ENCODE measurements around the gene CCDC63.

The CCDC63 gene

DNA sequence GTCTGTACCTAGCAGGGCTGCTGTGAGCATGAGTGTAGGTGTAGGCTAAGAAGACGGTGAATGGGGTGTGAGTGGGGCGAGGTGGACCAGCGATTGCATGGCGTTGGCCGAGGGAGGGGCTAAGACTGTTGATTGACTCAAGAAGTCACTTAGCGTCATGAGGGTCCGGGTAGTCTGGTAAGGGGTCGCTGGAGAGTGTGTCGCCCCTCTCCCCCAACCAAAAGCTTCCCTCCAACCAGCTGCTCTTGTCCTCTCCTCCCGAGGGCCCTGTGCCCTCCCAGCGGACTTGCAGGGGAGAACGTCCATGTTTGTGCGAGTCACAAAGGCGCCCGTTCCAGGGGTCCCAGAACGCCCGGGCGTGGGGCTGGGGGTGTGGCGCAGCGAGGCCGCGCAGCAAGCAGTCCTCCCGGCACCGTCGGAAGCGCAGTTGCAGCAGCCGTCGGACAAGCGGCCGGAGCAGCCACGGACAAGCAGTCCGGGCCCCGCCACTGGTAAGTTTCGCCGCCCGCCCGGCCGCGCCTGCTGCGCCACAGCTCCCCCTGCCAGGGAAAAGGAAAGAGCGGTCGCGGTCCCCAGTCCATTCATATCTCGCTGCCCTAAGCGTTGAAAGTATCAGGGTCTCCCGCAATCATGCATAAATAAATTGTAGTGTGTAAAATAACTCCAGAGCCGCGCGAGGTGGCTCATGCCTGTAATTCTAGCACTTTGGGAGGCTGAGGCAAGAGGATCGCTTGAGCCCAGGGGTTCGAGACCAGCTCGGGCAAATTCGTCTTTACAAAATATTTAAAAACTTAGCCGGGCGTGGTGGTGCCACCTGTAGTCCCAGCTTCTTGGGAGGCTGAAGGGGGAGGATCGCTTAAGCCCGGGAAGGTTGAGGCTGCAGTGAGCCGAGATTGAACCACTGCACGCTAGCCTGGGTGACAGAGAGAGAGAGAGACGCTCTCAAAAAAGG is at the start of gene CCDC63:
CCDC63 (plus strand) TSS at position 373 of the 952 bp plus-strand sequence. CDS start 5,968 bp downstream, outside the sequence.
- DNase-seq = no peak

DNA sequence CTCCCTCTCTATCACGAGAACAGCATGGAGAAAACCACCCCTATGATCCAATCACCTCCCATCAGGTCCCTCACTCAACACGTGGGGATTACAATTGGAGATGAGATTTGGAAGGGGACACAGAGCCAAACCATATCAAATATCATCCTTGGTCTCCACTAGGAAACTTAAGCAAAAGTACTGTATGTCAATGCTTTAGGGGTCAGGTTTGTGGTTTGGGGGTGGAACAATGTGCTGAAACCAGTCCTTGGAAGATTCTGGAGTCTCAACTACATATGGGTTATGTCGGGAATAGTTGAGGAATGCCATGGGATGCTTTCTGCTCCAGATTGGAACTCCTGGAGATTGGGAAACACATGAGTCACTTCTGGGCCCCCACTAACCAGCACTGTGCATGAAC is 48.3 kb upstream of the CCDC63 start:
- DNase-seq = no peak

DNA sequence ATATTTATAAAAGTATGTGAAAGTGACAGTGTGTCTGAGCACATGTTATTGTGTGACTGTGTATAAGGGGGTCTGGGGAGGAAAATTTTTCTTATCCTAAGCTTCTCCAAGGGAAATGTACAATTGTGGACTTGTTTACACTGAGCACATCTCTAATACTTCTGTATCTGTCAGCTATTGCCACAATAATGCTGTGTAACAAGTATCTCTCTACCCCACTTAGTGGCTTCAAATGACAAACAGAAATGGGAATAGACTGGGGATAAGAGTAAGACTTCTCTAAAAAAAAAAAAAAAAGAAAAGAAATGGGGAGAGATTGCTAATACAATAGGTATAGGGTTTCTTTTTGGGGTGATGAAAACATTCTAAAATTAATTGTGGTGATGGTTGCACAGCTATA is 44.3 kb upstream of the CCDC63 start:
- DNase-seq = no peak

DNA sequence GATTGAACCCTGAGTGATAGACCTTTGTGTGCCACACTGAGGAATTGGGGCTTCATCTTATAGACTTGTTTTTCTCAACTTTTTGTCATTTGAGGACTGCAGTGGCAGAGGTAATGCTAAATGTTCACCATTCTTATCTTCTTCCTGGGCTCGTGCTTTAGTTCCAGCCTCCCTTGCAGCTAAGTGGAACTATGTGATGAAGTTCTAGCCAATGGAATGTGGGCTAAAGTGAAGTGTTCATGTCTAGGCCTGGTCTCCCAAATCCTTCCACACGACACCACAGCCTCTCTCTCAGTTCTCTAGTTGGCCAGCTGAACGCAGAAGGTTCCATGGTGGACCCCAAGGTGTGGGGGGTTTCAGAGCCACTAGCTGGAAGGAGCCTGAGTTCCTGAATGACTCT is 42.4 kb upstream of the CCDC63 start:
- DNase-seq = no peak

DNA sequence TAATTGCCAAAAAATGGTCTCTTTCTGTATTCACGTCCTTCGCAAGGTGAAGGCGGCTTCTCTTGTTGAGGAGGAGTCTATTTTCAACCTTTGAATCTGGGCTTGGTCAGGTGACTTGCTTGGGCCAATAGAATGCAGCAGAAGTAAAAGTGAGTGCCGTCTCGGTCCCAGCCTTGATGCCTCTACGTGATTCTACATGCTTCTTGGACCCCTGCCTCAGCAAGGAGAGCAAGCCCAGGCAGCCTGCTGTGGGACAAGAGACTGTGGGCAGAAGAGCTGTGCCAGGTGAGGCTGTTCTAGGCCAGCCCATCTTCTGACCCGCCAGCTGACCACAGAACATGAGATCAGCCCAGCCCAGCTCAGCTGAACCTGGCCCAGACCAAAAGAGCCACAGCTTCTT is 39.1 kb upstream of the CCDC63 start:
- no peak for DNase-seq

DNA sequence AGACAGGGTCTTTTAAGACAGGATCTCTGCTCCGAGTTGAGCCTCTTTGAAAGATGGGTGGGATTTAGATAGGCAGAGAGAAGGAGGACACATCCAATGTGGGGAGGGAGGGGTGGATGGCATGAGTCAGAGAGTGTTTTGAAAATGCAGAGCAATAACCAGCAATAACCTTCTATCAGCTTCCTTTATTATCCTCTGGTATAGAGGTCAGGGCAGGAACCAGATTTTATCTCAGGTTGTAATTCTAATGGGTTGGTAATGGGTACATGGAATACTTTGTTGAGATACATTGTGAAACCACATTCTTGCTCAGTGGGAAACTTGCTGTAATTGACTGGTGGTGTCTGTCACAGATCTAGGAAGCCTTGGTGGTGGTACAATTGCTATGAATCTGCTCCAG is 37.6 kb upstream of the CCDC63 start:
- DNase-seq = no peak

DNA sequence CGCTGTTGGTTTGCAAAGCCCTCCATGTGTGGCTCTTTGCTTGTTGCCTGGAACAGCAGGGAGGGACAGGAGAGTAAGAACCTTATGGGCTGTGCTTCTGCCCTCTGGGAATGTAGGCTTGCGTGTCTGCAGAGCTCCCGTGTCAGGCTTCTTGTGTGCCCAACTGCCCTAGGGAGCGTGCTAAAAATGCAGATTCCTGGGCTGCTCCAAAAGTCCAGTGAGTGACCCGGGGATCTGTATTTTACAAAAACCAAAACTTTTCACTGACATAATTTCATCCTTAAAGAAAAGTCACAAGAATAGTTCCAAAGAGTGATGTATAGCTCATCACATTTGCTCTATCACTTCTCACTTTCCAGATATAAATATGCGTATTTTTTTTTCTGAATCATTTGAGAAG is 34.8 kb upstream of the CCDC63 start:
- no peak for DNase-seq

DNA sequence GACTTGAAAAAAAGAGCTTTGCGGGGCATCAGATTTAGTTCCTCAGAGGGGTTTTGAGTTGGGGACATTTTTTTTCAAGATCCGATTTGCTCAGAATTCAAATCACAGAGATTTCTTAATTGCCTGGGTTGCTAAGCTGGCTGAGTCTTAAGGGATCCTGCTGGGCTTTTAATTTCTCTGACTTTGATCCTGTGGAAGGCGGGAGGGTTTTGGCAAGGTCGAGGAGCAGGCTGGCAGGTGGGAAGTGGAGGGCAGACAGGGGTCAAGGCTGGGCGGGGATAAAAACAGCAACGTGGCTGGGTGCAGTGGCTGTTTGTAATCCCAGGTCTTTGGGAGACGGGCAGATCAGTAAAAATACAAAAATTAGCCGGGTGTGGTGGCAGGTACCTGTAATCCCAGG is 33.5 kb upstream of the CCDC63 start:
- DNase-seq = peak; percentile 23

DNA sequence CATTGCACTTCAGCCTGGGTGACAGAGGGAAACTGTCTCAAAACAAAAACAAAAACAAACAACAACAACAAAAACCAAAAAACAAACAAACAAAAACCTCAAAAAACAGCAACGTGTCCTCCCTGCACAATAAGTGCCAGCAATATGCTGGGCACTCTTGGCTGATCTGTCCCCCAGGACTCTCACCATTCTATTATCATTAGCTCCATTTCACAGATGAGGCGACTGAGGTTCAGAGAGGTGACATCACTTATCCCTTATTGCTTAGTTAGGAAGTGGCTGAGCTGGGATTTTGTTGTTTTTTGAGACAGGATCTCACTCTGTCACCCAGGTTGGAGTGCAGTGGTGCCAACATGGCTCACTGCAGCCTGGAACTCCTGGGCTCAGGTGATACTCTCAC is 33.0 kb upstream of the CCDC63 start:
- no peak for DNase-seq

DNA sequence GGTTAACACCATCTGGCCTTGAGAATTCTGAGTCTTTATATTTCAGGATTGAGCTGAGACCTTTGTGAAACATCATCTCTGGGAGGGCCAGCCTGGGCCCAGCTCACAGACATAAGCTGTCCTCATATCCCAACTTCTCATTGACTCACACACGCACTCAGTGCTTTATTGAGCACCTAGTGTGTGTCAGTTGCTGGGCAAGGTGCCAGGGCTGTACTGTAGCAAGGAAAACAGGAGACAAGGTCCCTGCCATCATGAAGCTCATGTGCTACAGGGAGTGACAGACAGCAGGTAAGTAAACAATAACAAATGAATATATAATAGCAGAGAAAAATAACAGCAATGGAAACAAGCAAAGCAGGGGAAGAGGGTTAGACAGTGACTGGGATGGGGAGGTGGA is 30.5 kb upstream of the CCDC63 start:
- no peak for DNase-seq

DNA sequence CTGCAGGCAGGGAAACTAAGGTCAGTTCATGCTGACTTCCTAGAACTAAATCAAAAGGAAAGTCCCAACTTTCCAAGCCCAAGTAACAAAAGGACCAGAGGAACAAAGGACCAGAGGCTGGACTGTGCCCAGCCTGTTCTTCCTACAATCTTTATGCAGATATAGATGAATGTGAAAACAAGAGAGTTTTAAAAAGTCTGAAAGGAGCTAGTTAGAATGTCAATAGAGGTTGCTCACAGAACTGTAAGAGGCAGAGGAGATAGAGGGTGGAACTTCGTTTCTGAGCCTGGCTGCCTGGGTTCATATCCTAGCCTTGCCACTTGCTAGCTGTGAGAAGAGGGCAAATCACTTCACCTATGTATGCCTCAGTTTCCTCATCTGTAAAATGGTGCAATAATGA is 30.0 kb upstream of the CCDC63 start:
- no peak for DNase-seq

DNA sequence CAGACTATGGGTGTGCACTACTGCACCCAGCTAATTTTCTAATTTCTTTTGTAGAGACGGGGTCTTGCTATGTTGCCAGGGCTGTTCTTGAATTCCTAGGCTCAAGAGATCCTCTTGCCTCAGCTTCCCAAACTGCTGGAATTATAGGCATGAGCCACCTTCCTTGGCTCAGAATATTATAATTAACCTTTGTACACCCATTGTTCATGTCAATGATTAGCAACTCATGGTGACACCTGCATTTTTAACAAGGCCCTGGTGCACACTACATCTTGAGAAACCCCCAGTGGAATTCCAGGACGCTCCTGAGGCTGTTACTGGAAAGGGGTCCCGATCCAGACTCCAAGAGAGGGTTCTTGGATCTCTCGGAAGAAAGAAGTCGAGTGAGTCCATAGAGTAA is 28.3 kb upstream of the CCDC63 start:
- DNase-seq = no peak

DNA sequence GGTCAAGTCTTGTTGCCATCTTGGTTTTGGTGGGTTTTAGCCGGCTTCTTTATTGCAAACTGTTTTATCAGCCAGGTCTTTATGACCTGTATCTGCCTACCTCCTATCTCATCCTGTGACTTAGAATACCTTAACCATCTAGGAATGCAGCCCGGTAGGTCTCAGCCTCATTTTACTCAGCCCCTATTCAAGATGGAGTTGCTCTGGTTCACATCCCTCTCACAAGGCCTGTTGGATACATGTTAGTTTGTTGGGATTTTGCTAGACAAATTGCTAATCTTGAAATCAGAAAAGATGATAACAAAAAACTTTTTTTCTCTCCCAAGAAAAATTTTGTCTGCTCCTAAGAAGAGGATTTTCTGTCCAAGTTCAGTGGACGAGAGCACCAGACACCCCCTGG is 27.6 kb upstream of the CCDC63 start:
- no peak for DNase-seq

DNA sequence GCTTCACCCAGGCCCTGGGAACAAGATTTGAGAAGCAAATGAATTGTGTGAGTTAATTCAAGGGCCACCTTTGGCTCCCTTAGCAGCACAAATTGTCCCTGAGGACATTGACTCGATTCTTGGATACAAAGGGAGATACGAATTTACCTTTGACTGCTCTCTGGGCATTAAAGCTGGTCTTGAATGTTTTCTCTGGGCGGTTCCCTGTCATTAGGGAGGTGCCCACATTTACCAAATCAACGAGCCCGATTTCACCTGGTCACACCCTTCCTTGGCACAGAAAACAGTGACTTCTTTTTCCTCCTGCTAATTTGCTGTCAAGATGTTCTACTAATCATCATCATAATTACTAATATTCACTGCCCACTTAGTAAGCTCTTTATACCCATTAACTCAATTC is 27.1 kb upstream of the CCDC63 start:
- no peak for DNase-seq

DNA sequence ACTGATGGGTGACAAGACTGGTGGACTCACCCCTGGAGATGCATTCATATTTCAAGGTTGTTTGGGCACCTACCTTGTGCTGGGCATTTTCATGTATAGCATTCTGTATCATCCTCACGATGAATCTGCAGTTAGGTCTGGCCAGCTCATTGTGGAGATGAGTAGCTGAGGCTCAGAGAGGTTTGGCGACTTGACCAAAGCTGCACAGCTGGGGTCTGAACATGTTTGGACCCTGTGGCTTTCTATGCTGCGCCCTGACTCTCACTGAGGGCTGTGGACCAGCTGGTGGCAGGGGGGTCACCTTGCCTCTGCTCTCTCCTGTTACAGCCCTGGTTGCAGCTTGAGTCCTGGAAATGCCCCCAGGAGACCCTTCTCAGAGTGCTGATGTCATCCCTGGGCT is 24.9 kb upstream of the CCDC63 start:
- no peak for DNase-seq

DNA sequence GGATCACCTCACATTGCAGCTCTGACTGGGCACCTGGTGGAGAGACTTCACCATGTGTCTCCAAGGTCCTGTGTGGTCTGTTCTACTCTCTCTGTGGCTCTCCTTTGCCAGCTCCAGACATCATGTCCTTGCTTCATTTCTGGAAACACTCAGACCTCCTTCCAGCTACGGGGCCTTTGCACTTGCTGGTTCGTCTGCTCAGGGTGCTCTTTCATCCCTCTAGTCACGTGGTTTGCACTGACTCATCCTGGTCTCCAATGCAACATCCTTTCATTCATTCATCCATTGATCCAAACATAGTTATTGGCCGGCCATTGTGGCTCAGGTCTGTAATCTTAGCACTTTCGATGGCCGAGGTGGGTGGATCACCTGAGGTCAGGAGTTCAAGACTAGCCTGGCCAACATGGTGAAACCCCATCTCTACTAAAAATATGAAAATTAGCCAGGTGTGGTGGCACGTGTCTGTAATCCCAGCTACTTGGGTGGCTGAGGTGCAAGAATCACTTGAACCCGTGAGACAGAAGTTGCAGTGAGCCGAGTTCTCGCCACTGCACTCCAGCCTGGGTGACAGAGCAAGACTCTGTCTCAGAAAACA is 23.9 kb upstream of the CCDC63 start:
- DNase-seq = no peak

DNA sequence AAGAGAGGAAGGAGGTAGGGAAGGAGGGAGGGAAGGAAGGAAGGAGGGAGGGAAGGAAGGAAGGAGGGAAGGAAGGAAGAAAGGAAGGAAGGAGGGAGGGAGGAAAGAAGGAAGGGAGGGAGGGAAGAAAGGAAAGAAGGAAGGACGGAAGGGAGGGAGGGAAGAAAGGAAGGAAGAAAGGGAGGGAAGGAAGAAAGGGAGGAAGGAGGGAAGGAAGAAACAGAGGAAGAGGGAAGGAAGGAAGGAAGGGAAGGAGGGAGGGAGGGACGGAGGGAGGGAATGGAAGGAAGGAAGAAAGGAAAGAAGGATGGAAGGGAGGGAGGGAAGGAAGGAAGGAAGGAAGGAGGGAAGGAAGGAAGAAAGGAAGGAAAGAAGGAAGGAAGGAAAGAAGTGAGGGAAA is 22.4 kb upstream of the CCDC63 start:
- DNase-seq = no peak

DNA sequence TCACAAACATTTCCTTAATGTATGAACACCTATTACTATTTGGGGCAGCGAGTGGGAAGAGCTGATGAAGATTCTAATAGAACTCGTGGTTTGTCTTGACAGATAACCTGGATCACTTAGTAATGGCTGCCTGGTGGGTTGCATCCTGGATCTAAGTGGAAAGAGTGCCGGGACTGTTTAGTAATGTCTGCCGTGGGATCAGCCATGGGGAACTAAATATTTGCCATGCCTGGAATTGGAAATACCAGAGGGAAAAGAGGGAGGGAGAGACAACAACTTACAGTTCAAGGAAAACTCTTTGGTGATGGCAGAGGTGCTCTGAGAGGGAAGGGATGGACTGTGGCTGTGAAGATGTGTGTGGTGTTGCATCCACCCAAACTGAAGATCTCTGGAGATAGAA is 21.3 kb upstream of the CCDC63 start:
- DNase-seq = no peak

DNA sequence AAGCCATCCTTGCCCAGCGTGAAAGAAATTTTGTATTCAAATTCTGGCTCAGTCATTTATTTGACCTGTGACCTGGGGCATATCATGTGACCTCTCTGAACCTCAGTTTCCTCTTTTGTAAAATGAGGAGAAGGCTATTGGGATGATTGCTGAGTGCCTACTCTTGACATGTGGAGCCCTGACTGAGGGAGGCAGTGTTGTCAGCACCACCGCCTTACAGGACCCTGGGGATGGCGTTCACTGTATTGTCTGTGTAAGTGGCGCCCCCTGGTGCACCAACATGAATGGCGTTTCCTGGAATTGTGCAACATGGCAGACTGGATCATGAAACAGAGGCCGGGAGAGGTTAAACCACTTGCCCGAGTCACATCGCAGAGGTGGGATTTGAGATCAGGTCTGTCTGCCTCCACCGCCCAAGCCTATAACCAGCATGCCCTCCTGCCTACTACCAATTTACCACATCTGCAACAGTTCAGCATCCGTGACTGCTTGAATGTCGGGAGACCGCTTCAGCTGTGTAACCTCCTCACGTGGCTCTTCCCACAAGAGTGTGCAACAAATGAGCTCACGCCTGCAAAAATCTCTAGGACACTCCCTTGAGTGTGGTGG is 20.1 kb upstream of the CCDC63 start:
- DNase-seq = no peak

DNA sequence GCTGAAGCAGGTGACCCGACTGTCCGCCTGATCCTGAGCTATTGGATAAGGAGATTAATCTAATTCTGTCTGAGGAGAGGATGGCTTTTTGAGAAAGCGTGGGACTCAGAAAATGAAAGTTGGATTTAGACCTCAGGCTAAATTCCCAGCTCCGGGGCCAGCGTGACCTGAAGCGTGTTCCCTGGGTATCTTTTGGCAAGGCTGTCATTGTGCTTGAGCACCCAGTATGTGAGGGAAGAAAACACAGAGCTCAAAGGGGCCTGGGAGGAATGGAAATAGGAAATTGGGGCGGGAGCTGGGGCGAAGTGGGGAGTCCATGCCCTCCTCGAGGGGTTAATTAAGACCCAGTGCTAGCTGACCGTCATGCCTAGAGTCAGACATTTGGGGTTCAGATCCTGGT is 17.5 kb upstream of the CCDC63 start:
- no peak for DNase-seq

DNA sequence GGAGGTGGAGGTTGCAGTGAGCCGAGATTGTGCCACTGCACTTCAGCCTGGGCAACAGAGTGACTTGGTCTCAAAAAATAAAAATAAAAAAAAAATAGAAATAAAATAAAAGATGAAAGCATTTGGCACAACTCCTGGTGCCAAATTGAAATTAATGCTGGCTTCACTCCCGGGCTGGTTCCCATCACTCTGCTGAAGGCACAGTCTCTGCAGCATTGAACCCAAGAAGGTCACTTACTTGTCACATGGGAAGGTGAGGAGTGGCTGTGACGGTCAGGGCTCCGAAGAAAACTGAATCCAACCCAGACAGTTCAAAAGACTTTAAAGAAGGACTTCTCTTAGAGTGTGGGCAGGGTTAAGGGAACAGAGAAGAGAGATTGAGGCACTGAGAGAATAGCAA is 10.5 kb upstream of the CCDC63 start:
- DNase-seq = no peak

DNA sequence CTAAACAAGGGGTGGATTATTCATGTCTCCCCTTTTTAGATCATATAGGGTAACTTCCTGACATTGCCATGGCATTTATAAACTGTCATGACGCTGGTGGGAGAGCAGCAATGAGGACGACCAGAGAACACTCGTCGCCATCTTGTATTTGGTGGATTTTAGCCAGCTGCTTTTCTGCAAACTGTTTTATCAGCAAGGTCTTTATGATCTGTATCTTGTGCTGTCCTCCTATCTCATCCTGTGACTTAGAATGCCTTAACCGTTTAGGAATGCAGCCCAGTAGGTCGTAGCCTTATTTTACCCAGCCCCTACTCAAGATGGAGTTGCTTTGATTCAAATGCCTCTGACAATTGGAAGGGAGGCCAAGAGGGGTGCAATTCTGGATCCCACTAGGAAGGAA is 5.8 kb upstream of the CCDC63 start:
- no peak for DNase-seq

DNA sequence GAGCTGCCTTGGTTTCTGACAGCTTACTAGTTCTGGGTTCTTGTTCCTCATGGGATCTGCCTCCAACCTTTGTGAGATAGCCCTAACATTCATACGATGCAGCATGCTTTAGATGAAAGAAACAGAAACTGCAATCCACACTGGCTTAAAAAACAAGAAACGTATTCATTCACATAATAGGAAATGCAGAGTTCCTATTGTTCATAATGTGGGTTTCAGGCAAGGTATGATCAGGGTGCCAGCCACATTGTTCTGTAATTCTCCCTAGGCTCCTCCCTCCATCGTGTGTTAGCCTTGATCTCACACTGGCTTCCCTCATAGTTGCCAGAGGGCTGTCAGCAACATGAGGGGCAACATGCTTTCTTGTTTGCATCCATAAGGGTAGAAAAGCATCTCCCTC is 2.7 kb upstream of the CCDC63 start:
- DNase-seq = no peak
